K562 treated with DMSO at 1 percent for 12 hours (cell line): ENCODE data around the gene FAM110D. TPM values are rescaled to one million over a fixed set of nuclear protein-coding genes. Genes with fewer than 3 reads are reported as not detected.

Experiments used
- total RNA-seq: library from RNA; unstranded; fragments of 300-600 nt; gene quantifications from 2 replicates; pipeline ENCODE4 v1.2.3, GENCODE V29; 2022; ENCODE audit not compliant: insufficient read depth

The FAM110D gene
- 0.47 and 0.70 TPM in 2 replicates for total RNA-seq

DNA sequence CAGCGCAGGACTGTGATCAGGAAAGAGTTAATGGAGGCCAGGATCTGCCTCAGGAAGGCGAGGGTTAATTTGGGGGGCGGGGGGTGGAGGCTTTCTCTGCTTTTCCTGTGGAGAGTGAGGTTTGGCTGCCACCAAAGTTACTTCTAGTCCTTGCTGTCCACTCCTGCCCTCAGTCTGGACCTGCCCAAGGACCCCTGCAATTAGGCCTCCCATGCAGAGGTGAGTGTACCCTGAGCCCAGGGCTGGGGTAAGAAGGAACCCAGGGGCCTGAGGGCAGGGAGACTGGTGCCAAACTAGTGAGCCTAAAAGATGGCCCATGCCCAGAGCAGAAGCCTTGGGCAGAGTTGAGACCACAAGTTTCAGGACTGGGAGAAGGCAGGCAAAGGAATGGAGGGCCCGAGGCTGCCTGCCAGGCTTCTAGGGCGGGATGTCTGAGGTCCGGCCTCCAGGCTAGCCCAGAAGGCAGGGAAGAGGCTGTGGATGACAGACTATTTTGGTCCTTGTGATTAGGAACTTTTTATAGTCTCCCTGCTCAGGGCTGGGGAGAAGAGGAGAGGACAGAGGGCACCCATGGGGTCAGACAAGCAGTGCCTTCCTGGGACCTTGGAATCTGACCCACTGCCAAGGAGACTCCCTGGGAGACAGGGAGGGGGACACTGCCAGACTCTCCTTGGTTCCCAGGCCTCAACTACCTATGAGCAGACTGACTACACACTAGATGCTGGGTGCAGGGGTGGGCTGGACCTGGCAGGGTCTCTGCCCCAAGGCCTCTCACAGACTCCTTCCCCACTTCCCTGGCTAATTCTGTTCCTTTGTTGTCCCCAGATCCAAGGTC, at the start of gene FAM110D:
FAM110D (plus strand) TSS at position 172 of the 835 bp plus-strand sequence. CDS start 2,213 bp downstream, outside the sequence.

DNA sequence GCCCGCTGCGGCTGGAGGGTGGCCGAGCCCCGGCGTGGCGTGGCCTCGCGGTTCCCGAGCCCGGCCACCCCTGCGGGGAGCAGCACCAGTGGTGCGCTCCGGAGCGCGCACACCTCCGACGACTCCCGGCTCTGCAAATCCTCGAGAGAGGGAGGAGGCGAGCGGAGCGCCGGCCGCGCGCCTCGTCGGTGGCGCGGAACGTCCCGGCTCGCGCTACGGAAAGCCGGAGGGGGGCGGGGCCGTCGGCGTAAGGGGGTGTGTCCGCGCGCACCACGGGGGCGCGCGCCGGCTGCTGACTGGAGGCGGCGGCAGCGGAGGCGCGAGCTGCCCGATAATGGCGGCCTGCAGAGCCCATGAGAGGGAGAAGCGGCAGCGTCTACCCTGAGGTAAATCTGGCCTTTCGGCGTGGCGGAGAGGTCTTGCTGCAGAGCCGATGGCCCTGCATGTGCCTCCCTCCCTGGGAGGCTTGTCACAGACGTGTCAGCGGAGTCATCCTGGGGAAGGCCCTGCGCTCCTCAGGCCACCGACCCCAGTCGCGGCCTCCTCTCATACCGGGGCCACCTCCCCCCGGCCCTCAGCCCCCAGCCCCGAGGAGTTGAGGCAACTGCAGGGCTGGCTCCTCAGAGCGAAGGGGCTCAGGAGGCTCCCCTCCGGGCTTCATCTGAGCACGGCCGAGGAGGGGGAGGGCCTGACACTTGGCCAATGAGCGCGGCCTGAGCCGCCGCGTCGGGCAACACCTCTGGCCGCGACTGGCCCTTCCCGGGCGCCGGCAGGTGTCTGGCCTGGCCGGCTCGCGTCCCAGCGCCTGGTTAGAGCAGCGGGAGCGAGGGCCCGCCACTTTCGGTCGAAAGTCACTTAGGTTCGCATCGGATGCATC, 47.1 kb upstream of the FAM110D start, which contains the start of gene PDIK1L:
PDIK1L (plus strand) TSS at position 295 of the 877 bp plus-strand sequence. CDS start 2,485 bp downstream, outside the sequence.

DNA sequence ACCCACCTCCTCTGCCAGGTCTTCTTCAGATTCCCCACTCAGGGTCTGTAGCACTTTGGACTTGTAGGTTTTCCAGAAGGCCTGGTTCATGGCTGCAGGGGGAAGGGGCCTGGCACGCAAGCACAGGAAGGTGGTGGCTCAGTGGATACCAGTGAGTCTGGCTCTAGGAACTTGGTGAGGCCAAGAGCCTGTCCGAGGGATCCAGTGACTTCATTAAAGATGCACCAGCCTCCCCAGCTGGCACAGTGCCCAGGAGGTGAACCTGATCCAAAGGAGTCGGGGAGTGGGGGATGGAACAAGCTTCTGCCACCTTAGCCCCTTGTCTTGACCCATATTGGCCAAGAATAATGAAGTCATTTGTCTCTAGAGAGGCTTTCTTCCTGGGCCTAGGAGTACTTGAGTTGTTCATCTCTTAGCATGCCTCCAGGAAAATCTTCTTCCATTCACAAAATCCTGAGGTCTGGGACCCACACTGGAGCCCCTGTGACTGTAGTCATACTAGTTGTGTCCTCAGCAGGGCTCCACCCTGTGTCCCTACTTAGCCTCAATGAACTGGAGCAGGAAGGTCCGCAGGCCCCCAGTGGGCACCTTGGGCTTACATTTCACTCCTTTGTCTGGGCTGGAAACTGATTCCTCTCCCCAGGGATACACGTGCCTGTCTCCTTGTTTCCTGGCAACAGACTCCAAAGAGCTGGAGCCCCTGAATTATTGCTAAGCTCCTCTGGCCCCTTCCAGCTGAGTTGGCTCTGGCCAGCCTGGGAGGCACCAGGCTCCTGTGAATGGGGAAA, 9.7 kb downstream of the FAM110D start, which contains the start of gene C1orf232:
C1orf232 (minus strand) TSS at position 554 of the 788 bp plus-strand sequence; CDS start at position 90, 464 bp downstream.

DNA sequence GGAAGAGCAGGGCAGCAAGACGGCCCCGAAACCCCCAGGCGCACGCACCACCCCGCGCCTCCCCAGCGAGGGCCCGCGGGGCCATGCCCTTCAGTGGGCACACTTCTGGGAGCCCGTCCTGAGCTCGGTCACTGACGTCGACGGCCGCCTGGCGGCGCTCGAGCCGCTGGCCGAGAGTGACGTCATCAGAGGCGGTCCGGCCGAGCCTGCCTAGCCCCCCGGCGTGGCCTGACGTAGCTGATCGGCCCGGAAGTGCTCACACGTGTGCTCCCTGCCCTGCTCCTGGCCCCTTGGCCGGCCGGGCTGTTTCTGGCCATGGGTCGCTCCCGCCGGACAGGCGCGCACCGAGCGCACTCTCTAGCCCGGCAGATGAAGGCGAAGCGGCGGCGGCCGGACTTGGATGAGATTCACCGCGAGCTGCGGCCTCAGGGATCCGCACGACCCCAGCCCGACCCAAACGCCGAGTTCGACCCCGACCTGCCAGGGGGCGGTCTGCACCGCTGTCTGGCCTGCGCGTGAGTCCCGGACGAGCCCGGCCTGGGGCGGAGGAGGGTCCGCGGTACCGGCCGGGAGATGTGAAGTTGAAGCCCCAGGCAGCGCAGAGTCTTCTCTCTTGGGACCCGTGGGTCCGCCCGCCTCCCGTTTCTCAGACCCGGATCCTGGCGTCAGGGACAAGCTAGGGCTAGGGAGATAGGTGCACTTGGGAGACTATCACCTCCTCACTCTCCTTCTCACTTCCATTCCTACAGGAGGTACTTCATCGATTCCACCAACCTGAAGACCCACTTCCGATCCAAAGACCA, 11.0 kb downstream of the FAM110D start, which contains the start of gene ZNF593:
ZNF593 (plus strand) TSS at position 240 of the 803 bp plus-strand sequence; CDS start at position 316, 76 bp downstream.

DNA sequence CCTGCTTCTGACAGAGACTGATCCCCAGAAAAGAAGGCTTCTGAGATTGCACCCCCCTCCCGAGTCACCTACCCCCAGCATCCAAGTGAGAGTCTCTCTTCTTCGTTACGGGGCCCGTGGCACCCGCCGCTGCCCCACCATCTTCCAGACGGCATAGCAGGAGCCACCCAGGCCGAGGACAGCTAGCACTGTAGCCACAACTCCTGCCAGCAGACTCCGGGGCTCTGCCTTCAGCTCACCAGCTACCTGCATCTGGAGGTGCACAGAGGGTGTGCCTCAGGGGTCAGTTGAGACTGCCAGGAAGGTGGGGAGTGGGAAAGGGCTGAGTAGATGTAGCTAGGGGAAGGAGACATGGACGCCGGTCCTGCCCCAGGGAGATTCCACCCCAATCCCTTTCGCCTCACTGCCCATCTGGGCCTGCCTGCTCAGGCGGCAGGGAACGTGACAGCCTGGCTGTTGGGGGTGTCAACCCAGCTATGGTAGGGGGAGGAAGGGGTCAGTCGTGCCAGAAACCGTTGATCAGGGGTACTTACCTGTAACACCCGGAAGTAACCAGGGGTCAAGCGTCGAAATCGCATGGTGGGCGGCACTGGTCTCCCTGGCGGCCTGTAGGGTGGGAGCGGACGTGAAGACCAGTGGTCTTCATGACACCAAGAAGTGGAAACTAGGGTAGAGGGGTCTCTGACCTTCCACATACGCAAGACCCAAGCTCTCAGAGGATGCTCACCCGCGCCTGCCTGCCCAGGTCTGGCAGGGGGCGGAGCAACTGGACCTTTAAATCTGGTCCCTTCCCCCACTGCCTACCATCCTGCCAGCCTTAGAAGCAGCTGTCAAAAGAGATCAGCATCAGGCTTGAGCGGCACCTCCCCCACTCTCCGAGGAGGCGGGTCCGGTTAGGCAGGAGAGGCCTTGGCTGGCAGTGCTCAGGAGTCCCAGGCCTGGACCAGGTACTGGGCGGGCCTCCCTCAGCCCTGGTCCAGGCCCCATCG, 12.5 kb downstream of the FAM110D start, which contains the start of gene ZNF593OS:
ZNF593OS (minus strand) TSS at position 749 of the 989 bp plus-strand sequence; CDS start at position 578, 171 bp downstream.

DNA sequence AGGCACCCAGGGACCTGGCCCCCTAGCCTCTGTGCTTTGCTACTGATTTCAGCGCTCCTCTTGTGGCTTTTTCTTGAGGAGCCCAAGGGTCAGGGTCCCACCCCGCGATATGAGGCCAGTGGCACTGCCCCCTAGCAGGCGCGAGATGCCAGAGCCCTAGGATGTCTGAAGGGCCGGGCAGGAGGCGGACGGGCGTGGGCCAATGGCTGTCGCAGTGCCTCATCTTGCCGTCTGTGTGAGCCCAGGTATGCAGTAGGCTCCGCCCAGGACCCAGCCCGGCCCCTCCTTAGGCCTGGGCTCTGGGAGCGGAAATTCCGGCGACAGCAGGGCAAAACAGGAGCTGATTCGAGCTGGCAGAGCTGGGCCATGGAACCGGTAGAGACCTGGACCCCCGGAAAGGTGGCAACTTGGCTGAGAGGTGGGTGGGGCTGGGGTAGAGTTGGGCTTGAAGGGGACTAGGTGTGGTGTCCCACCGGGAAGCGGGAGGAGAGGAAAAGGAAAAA, 18.4 kb downstream of the FAM110D start, which contains the start of gene CNKSR1:
CNKSR1 (plus strand) TSS at position 310 of the 503 bp plus-strand sequence; CDS start at position 367, 57 bp downstream.

DNA sequence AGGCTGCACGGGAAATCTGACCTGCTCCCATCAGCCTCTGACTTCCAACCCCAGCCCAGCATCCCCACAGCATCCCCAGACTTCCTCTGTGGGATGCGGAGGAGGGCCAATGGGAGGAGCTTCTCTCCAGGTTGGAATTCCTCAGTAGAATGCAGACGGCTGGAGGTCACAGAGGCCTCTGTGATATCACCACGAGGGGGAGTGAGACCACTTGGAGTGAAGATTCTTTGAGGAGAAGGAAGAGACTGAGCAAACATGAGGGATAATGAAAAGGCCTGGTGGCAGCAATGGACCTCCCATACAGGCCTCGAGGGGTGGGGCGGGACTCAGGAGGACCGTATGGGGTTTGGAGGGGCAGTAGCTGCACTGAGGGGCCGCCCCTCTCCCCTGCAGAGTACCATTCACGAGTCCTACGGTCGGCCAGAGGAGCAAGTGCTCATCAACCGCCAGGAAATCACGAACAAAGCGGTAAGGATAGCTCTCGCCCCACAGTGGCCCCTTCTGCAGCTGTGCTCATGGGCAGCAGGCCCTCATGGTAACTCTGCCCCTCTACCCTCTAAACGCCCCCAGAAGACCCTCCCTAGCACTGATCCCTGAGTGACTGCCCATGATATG, 31.6 kb downstream of the FAM110D start, which contains the start of gene CATSPER4:
CATSPER4 (plus strand) TSS at position 230 of the 615 bp plus-strand sequence; CDS start at position 256, 26 bp downstream.

Other genes with a start within 250 kb of the FAM110D start
- gene PAFAH2, start 161.0 kb upstream of the FAM110D start, total RNA-seq, result 5.4 and 8.6 TPM in 2 replicates
- gene EXTL1, start 137.3 kb upstream of the FAM110D start, total RNA-seq, result 0.38 TPM in 1 of 2 replicates, not detected in the other
- not detected in 2 replicates for gene SLC30A2, start 113.0 kb upstream of the FAM110D start, total RNA-seq
- 0.37 TPM in 1 of 2 replicates, not detected in the other for gene TRIM63, start 91.4 kb upstream of the FAM110D start, total RNA-seq
- gene PDIK1L, start 47.3 kb upstream of the FAM110D start, total RNA-seq, result 4.8 and 16.2 TPM in 2 replicates
- gene C1orf232, start 9.9 kb downstream of the FAM110D start, total RNA-seq, result not detected in 2 replicates
- 71.2 and 131 TPM in 2 replicates for gene ZNF593, start 10.8 kb downstream of the FAM110D start, total RNA-seq
- 4.6 TPM in 1 of 2 replicates, not detected in the other for gene ZNF593OS, start 12.8 kb downstream of the FAM110D start, total RNA-seq
- 0.62 and 0.64 TPM in 2 replicates for gene CNKSR1, start 18.4 kb downstream of the FAM110D start, total RNA-seq
- not detected in 2 replicates for gene CATSPER4, start 31.5 kb downstream of the FAM110D start, total RNA-seq
- 37.8 and 85.8 TPM in 2 replicates for gene CEP85, start 75.1 kb downstream of the FAM110D start, total RNA-seq
- gene SH3BGRL3, start 121.0 kb downstream of the FAM110D start, total RNA-seq, result 70.9 and 79.9 TPM in 2 replicates
- gene UBXN11, start 147.6 kb downstream of the FAM110D start, total RNA-seq, result 15.6 and 18.2 TPM in 2 replicates
- gene CD52, start 158.9 kb downstream of the FAM110D start, total RNA-seq, result 57.7 and 74.8 TPM in 2 replicates
- gene CRYBG2, start 195.1 kb downstream of the FAM110D start, total RNA-seq, result 2.4 and 7.7 TPM in 2 replicates
- not detected in 2 replicates for gene ZNF683, start 213.7 kb downstream of the FAM110D start, total RNA-seq